ENCODE data around the gene EFNA5. TPM values are rescaled to one million over a fixed set of nuclear protein-coding genes. Genes with fewer than 3 reads are reported as not detected.

The EFNA5 gene
- total RNA-seq, 1 experiment from 2014 or later = 1.5 TPM

GRCh38 chr5:107535849-107536248 is 134.9 kb downstream of the EFNA5 start:
- CTCF ChIA-PET = no interaction called here

GRCh38 chr5:107533910-107534876 is 136.5 kb downstream of the EFNA5 start:
- no peaks in the 10 kb centered on the region for H3K36me3 Mint-ChIP-seq (ENCODE audit: insufficient read depth, unreplicated experiment)
- Histone ChIP-seq H3K4me1 (no peaks in the 10 kb centered on the region), H3K9me3 (no peaks in the 10 kb centered on the region), H3K4me3 (ENCODE audit: low read depth, low read length) (no peak overlapping the region), H3K36me3 (ENCODE audit: control insufficient read depth, insufficient read depth, low read length) (no peaks in the 10 kb centered on the region), H3K27me3 (replicated peaks; ENCODE audit: control insufficient read depth, insufficient read depth, low read length) (no peaks in the 10 kb centered on the region)
- ChIA-PET CTCF (no interaction called here), POLR2A (no interaction called here)
- no peaks in the 10 kb centered on the region for H3K4me1 Mint-ChIP-seq (ENCODE audit: low read depth, unreplicated experiment)
- H3K27me3 Mint-ChIP-seq (ENCODE audit: insufficient read depth, unreplicated experiment) = peaks cover 7% of the 10 kb centered on the region
- no peaks in the 10 kb centered on the region for H3K9me3 Mint-ChIP-seq (ENCODE audit: unreplicated experiment)
- no peak for DNase-seq
- BruUV-seq (replicated peaks) = no TSS peak
- TF ChIP-seq CTCF (IDR thresholded peaks at IDR 0.05; ENCODE audit: insufficient read depth in 1 of 2, low read depth in 1 of 2, low read length in 1 of 2, severe bottlenecking in 1 of 2, unreplicated experiment in 1 of 2) = no peak
- intact Hi-C loops (cut with micrococcal nuclease; ENCODE audit: unreplicated experiment) = no loop called here
- no peak overlapping the region for H3K27ac Mint-ChIP-seq (ENCODE audit: unreplicated experiment)
- H3K4me3 Mint-ChIP-seq (ENCODE audit: unreplicated experiment) = no peak overlapping the region

More at GRCh38 chr5:107535849-107536248, 134.9 kb downstream of the EFNA5 start:
- POLR2A ChIA-PET = no interaction called here
- Mint-ChIP-seq H3K4me1 (ENCODE audit: low read depth, unreplicated experiment) (no peaks in the 10 kb centered on the region), H3K36me3 (ENCODE audit: insufficient read depth, unreplicated experiment) (no peaks in the 10 kb centered on the region), H3K9me3 (ENCODE audit: unreplicated experiment) (no peaks in the 10 kb centered on the region), H3K27me3 (ENCODE audit: insufficient read depth, unreplicated experiment) (peaks cover 5% of the 10 kb centered on the region), H3K27ac (ENCODE audit: unreplicated experiment) (no peak overlapping the region), H3K4me3 (ENCODE audit: unreplicated experiment) (no peak overlapping the region)
- no peaks in the 10 kb centered on the region for H3K4me1 ChIP-seq
- H3K4me3 ChIP-seq (ENCODE audit: low read depth, low read length) = no peak overlapping the region
- no peak for TF ChIP-seq CTCF (IDR thresholded peaks at IDR 0.05; ENCODE audit: insufficient read depth in 1 of 2, low read depth in 1 of 2, low read length in 1 of 2, severe bottlenecking in 1 of 2, unreplicated experiment in 1 of 2)
- no TSS peak for BruUV-seq (replicated peaks)
- H3K27me3 ChIP-seq (replicated peaks; ENCODE audit: control insufficient read depth, insufficient read depth, low read length) = no peaks in the 10 kb centered on the region
- DNase-seq = no peak
- intact Hi-C loops (cut with micrococcal nuclease; ENCODE audit: unreplicated experiment) = no loop called here
- H3K9me3 ChIP-seq = no peaks in the 10 kb centered on the region
- no peaks in the 10 kb centered on the region for H3K36me3 ChIP-seq (ENCODE audit: control insufficient read depth, insufficient read depth, low read length)

- H3K9me3 Mint-ChIP-seq (ENCODE audit: unreplicated experiment) = no peaks in the 10 kb centered on the region
- POLR2A ChIA-PET = no interaction called here
- H3K27ac Mint-ChIP-seq (ENCODE audit: unreplicated experiment) = no peak overlapping the region
- no TSS peak for BruUV-seq (replicated peaks)
- H3K4me1 Mint-ChIP-seq (ENCODE audit: low read depth, unreplicated experiment) = no peaks in the 10 kb centered on the region
- CTCF ChIA-PET = no interaction called here
- H3K27me3 Mint-ChIP-seq (ENCODE audit: insufficient read depth, unreplicated experiment) = peaks cover 7% of the 10 kb centered on the region
- no peaks in the 10 kb centered on the region for H3K36me3 Mint-ChIP-seq (ENCODE audit: insufficient read depth, unreplicated experiment)
- Histone ChIP-seq H3K4me3 (ENCODE audit: low read depth, low read length) (no peak overlapping the region), H3K36me3 (ENCODE audit: control insufficient read depth, insufficient read depth, low read length) (no peaks in the 10 kb centered on the region), H3K27me3 (replicated peaks; ENCODE audit: control insufficient read depth, insufficient read depth, low read length) (no peaks in the 10 kb centered on the region), H3K9me3 (no peaks in the 10 kb centered on the region), H3K4me1 (no peaks in the 10 kb centered on the region)
- DNase-seq = no peak
- no peak overlapping the region for H3K4me3 Mint-ChIP-seq (ENCODE audit: unreplicated experiment)
- intact Hi-C loops (cut with micrococcal nuclease; ENCODE audit: unreplicated experiment) = no loop called here
- TF ChIP-seq CTCF (IDR thresholded peaks at IDR 0.05; ENCODE audit: insufficient read depth in 1 of 2, low read depth in 1 of 2, low read length in 1 of 2, severe bottlenecking in 1 of 2, unreplicated experiment in 1 of 2) = no peak
Measured at GRCh38 chr5:107532916-107533315, 137.8 kb downstream of the EFNA5 start.
